ENCODE results near the gene SPTBN1. TPM values are rescaled to one million over a fixed set of nuclear protein-coding genes. Genes with fewer than 3 reads are reported as not detected.

SPTBN1 gene
- total and polyA plus RNA-seq, 2 of the 4 experiments (the other 2 are of a cell fraction) = 49.1 to 241 TPM

- TF ChIP-seq MXI1 (IDR thresholded peaks at IDR 0.05; ENCODE audit: borderline replicate concordance, low read depth, low read length) (no peak), POLR2A (IDR thresholded peaks at IDR 0.05; ENCODE audit: low read depth, low read length) (no peak), CEBPB (IDR thresholded peaks at IDR 0.05; ENCODE audit: low read depth, low read length) (no peak), ELK1 (IDR thresholded peaks at IDR 0.05; ENCODE audit: borderline replicate concordance, low read depth, low read length) (no peak), RCOR1 (IDR thresholded peaks at IDR 0.05; ENCODE audit: insufficient replicate concordance, low read length) (no peak), MAZ (IDR thresholded peaks at IDR 0.05; ENCODE audit: borderline replicate concordance, low read depth, low read length) (no peak), BHLHE40 (IDR thresholded peaks at IDR 0.05; ENCODE audit: low read depth, low read length) (no peak), USF2 (IDR thresholded peaks at IDR 0.05; ENCODE audit: low read depth, low read length) (no peak), RFX5 (IDR thresholded peaks at IDR 0.05; ENCODE audit: low read depth, low read length) (no peak), MAFK (IDR thresholded peaks at IDR 0.05; ENCODE audit: low read depth, low read length) (no peak), CHD1 (IDR thresholded peaks at IDR 0.05; ENCODE audit: low read depth, low read length) (no peak), RAD21 (IDR thresholded peaks at IDR 0.05; ENCODE audit: low read length) (no peak), NFE2L2 (IDR thresholded peaks at IDR 0.05; ENCODE audit: low read depth, low read length) (no peak), SMC3 (IDR thresholded peaks at IDR 0.05; ENCODE audit: low read depth, low read length) (no peak), FOS (IDR thresholded peaks at IDR 0.05; ENCODE audit: low read depth, low read length) (no peak)
- TF ChIP-seq, protein P1, sequence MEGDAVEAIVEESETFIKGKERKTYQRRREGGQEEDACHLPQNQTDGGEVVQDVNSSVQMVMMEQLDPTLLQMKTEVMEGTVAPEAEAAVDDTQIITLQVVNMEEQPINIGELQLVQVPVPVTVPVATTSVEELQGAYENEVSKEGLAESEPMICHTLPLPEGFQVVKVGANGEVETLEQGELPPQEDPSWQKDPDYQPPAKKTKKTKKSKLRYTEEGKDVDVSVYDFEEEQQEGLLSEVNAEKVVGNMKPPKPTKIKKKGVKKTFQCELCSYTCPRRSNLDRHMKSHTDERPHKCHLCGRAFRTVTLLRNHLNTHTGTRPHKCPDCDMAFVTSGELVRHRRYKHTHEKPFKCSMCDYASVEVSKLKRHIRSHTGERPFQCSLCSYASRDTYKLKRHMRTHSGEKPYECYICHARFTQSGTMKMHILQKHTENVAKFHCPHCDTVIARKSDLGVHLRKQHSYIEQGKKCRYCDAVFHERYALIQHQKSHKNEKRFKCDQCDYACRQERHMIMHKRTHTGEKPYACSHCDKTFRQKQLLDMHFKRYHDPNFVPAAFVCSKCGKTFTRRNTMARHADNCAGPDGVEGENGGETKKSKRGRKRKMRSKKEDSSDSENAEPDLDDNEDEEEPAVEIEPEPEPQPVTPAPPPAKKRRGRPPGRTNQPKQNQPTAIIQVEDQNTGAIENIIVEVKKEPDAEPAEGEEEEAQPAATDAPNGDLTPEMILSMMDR (conservative IDR thresholded peaks at IDR 0.05; ENCODE audit: low read depth, low read length) = no peak
- H4K5ac ChIP-seq (ENCODE audit: low read depth, low read length) = no peak overlapping the region
- H3K9me3 ChIP-seq (ENCODE audit: control insufficient read depth, insufficient read depth, low read length) = no peaks in the 10 kb centered on the region
- no peak overlapping the region for H4K91ac ChIP-seq (ENCODE audit: insufficient read depth, low read depth, low read length)
- ChIA-PET CTCF (no interaction called here), POLR2A (ENCODE audit: unreplicated experiment) (interaction anchor here (0.6 kb wide), 1 partner anchor 52 kb away, joined by 3 read pairs; no protein-coding TSS in a partner anchor)
- peaks cover 13% of the 10 kb centered on the region for H3K4me1 ChIP-seq (ENCODE audit: control insufficient read depth, insufficient read depth, low read length)
- H3K4me3 ChIP-seq (ENCODE audit: insufficient read depth, low read depth, low read length) = no peak overlapping the region
- DNase-seq (peak; percentile 36), ATAC-seq (ENCODE audit: low read depth) (no peak)
- no peak overlapping the region for H2AK9ac ChIP-seq (replicated peaks; ENCODE audit: low read depth, low read length, poor library complexity)
- dilution Hi-C loops (cut with HindIII; ENCODE audit: low sequenced_read_pairs, unreplicated experiment) (no loop called here), in situ Hi-C loops (cut with MboI; ENCODE audit: low sequenced_read_pairs) (no loop called here), intact Hi-C loops (cut with micrococcal nuclease) (no loop called here)
- BruUV-seq (replicated peaks) = no TSS peak
- H3K23ac ChIP-seq (ENCODE audit: low read depth, low read length) = no peak overlapping the region
- no peak overlapping the region for H2BK120ac ChIP-seq (ENCODE audit: low read depth, low read length)
- H3K56ac ChIP-seq (ENCODE audit: extremely low read depth, insufficient read depth, low read length) = no peak overlapping the region
- H4K8ac ChIP-seq (ENCODE audit: low read depth in 2 of 2, low read length in 2 of 2) = no peak overlapping the region
- H2AFZ ChIP-seq (replicated peaks; ENCODE audit: low read length, poor library complexity) = no peak overlapping the region
- WGBS, 2 experiments (ENCODE audit: extremely low coverage in 2 of 2, insufficient read length in 1 of 2) = no CpG with 5 or more reads among the region's 5 CpGs
- H3K14ac ChIP-seq (replicated peaks; ENCODE audit: low read depth, low read length) = no peak overlapping the region
- H3K27ac ChIP-seq (ENCODE audit: insufficient read depth, low read length) = no peak overlapping the region
- no peak overlapping the region for H2BK5ac ChIP-seq (ENCODE audit: low read depth, low read length, poor library complexity, severe bottlenecking)
- H3K9ac ChIP-seq (ENCODE audit: low read depth, low read length) = no peak overlapping the region
- H3K4me2 ChIP-seq (ENCODE audit: low read depth, low read length) = no peak overlapping the region
- H3K4ac ChIP-seq (ENCODE audit: low read depth, low read length) = no peak overlapping the region
- H3K36me3 ChIP-seq (ENCODE audit: control insufficient read depth, insufficient read depth, low read length) = peaks cover 19% of the 10 kb centered on the region
- no peaks in the 10 kb centered on the region for H3K27me3 ChIP-seq (ENCODE audit: control insufficient read depth, insufficient read depth, low read length)
- H3K9me1 ChIP-seq (ENCODE audit: insufficient read depth, low read length) = peaks cover 43% of the 10 kb centered on the region
- peaks cover 68% of the 10 kb centered on the region for H4K20me1 ChIP-seq (ENCODE audit: insufficient read depth, low read length)
- no peak overlapping the region for H2AK5ac ChIP-seq (ENCODE audit: low read depth, low read length)
- no peak overlapping the region for H3K18ac ChIP-seq (ENCODE audit: low read depth, low read length)
- H2BK15ac ChIP-seq (ENCODE audit: low read depth, low read length) = no peak overlapping the region
- peaks cover 58 to 93% of the 10 kb centered on the region in 2 experiments for H3K79me1 ChIP-seq (ENCODE audit: low read depth in 1 of 2, low read length in 2 of 2)
- no peak overlapping the region for H2BK20ac ChIP-seq (ENCODE audit: low read depth, low read length)
Observed at GRCh38 chr2:54597153-54597848, 141.2 kb downstream of the SPTBN1 start.

Measured in IMR-90 (cell line).